ENCODE data around the gene FAM156A. TPM values are rescaled to one million over a fixed set of nuclear protein-coding genes. Genes with fewer than 3 reads are reported as not detected.
"Not testable (repeated sequence)": the region's sequence is repeated elsewhere in the genome, so short reads cannot be mapped to it uniquely, and the experiment has no call there.

The FAM156A gene
- polyA plus RNA-seq, 3 donors = 3.4 to 92.6 (median 5.6) TPM

GRCh38 chrX:52974336-52974992 lies 16.1 kb upstream of the FAM156A start:
- H3K4me3 Mint-ChIP-seq; H3K27ac Mint-ChIP-seq; H3K9me3 Mint-ChIP-seq; H3K79me2 ChIP-seq (ENCODE audit: insufficient read depth, low read length); H3K9me3 ChIP-seq (replicated peaks in 1 of 2; ENCODE audit: control insufficient read depth in 1 of 2, insufficient read depth in 1 of 2, low read length in 2 of 2); H3K36me3 ChIP-seq (replicated peaks in 1 of 2; ENCODE audit: control insufficient read depth in 1 of 2, insufficient read depth in 2 of 2, low read length in 2 of 2); H3K36me3 Mint-ChIP-seq; H3K4me1 ChIP-seq (ENCODE audit: control insufficient read depth in 1 of 2, insufficient read depth in 2 of 2, low read length in 2 of 2); H3K4me3 ChIP-seq (replicated peaks in 1 of 3; ENCODE audit: low read depth in 2 of 3, low read length in 3 of 3); H2AFZ ChIP-seq (ENCODE audit: insufficient read depth, low read depth, low read length, poor library complexity, severe bottlenecking); H3K27me3 ChIP-seq (ENCODE audit: control insufficient read depth in 2 of 2, insufficient read depth in 2 of 2, low read length in 2 of 2); DNase-seq; H3K27ac ChIP-seq (ENCODE audit: low read depth in 1 of 2, low read length in 2 of 2); H4K20me1 ChIP-seq (ENCODE audit: insufficient read depth, low read length); H3K9ac ChIP-seq (ENCODE audit: insufficient read depth, low read length, poor library complexity, severe bottlenecking); H3K4me1 Mint-ChIP-seq; H3K4me2 ChIP-seq (replicated peaks; ENCODE audit: extremely low read depth, low read length, poor library complexity, severe bottlenecking); intact Hi-C loops (cut with micrococcal nuclease): not testable (repeated sequence)
- peaks cover 0 to 13% (median 0%) of the 10 kb centered on the region in 3 donors for H3K27me3 Mint-ChIP-seq (ENCODE audit: low read depth in 3 of 3)
- WGBS (ENCODE audit: insufficient coverage) = no CpG with 5 or more reads among the region's 8 CpGs

DNA sequence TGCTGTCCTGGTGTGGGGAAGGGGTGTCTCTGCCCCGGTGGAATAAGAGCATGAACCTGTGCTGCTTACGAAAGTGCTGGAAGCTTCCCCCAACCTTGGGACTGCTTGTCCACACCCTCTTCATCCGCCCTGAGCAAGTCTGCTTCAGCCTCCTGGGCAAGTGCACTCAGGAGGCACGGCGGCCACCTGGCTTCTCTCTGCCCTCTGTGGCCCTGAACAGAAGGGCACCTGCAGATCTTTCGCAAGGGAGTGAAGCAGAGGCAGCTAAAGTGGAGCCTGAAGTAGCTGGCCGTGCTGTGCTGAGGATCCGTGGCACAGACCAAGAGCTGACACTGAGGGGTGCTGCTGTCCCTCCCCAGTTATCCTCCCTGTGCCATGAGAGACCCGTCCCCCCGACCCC lies 9.6 kb upstream of the FAM156A start:
- intact Hi-C loops (cut with micrococcal nuclease); H3K4me3 Mint-ChIP-seq; H3K36me3 ChIP-seq (replicated peaks in 1 of 2; ENCODE audit: control insufficient read depth in 1 of 2, insufficient read depth in 2 of 2, low read length in 2 of 2): not testable (repeated sequence)

DNA sequence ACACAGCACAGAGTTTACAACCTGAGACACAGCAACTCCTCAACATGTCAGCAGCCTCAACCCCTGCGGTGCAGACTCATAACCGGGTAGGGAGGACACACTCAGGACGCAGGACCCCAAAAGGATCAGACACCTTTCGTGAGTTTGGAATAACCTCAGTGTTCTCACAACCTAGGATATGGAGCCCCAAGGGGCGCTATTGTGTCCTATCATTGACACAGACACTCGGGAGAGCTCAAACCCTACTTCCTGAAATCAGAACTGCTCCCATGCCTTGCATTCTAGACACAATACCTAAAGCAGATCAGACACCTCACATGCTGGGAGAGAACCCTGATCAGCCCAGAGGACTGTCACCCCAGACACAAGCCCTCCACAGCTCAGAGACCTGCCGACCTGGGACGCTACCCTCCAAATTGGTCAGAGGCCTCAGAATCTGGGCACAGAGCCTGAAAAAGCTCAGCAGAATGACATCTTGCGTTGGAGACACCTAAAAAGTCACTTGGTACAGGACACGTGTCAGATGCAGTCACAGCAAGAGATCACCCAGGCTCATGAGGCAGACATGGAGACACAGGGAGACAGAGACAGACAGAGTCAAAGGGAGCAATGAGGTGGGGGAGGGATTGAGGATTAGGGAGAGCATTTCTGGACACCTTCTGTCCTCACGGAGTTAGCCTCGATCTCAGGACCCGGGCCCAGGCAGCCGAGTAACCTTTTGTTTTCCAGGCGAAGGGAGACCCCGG lies 8.8 kb upstream of the FAM156A start:
- DNase-seq; H3K9me3 Mint-ChIP-seq; H3K4me1 ChIP-seq (ENCODE audit: control insufficient read depth in 1 of 2, insufficient read depth in 2 of 2, low read length in 2 of 2); H3K4me3 ChIP-seq (replicated peaks in 1 of 3; ENCODE audit: low read depth in 2 of 3, low read length in 3 of 3); H3K9ac ChIP-seq (ENCODE audit: insufficient read depth, low read length, poor library complexity, severe bottlenecking); H3K4me3 Mint-ChIP-seq; H3K27ac ChIP-seq (ENCODE audit: low read depth in 1 of 2, low read length in 2 of 2); H3K79me2 ChIP-seq (ENCODE audit: insufficient read depth, low read length); H3K9me3 ChIP-seq (replicated peaks in 1 of 2; ENCODE audit: control insufficient read depth in 1 of 2, insufficient read depth in 1 of 2, low read length in 2 of 2); intact Hi-C loops (cut with micrococcal nuclease); H3K27ac Mint-ChIP-seq; H4K20me1 ChIP-seq (ENCODE audit: insufficient read depth, low read length); H3K27me3 Mint-ChIP-seq (ENCODE audit: low read depth in 3 of 3); H3K27me3 ChIP-seq (ENCODE audit: control insufficient read depth in 2 of 2, insufficient read depth in 2 of 2, low read length in 2 of 2); H3K36me3 Mint-ChIP-seq; H3K4me1 Mint-ChIP-seq; H2AFZ ChIP-seq (ENCODE audit: insufficient read depth, low read depth, low read length, poor library complexity, severe bottlenecking); H3K36me3 ChIP-seq (replicated peaks in 1 of 2; ENCODE audit: control insufficient read depth in 1 of 2, insufficient read depth in 2 of 2, low read length in 2 of 2); H3K4me2 ChIP-seq (replicated peaks; ENCODE audit: extremely low read depth, low read length, poor library complexity, severe bottlenecking): not testable (repeated sequence)
- WGBS (ENCODE audit: insufficient coverage) = no CpG with 5 or more reads among the region's 16 CpGs

More for the DNA sequence above, 9.6 kb upstream of the FAM156A start:
- H3K27ac ChIP-seq (ENCODE audit: low read depth in 1 of 2, low read length in 2 of 2); H3K9me3 Mint-ChIP-seq; H3K27ac Mint-ChIP-seq; H3K27me3 Mint-ChIP-seq (ENCODE audit: low read depth in 3 of 3); H3K27me3 ChIP-seq (ENCODE audit: control insufficient read depth in 2 of 2, insufficient read depth in 2 of 2, low read length in 2 of 2); H3K4me1 ChIP-seq (ENCODE audit: control insufficient read depth in 1 of 2, insufficient read depth in 2 of 2, low read length in 2 of 2); H3K4me3 ChIP-seq (replicated peaks in 1 of 3; ENCODE audit: low read depth in 2 of 3, low read length in 3 of 3); H2AFZ ChIP-seq (ENCODE audit: insufficient read depth, low read depth, low read length, poor library complexity, severe bottlenecking); H3K36me3 Mint-ChIP-seq; H3K4me1 Mint-ChIP-seq; H3K4me2 ChIP-seq (replicated peaks; ENCODE audit: extremely low read depth, low read length, poor library complexity, severe bottlenecking); H3K79me2 ChIP-seq (ENCODE audit: insufficient read depth, low read length); H3K9me3 ChIP-seq (replicated peaks in 1 of 2; ENCODE audit: control insufficient read depth in 1 of 2, insufficient read depth in 1 of 2, low read length in 2 of 2); H4K20me1 ChIP-seq (ENCODE audit: insufficient read depth, low read length); H3K9ac ChIP-seq (ENCODE audit: insufficient read depth, low read length, poor library complexity, severe bottlenecking); DNase-seq: not testable (repeated sequence)
- no CpG with 5 or more reads among the region's 10 CpGs for WGBS (ENCODE audit: insufficient coverage)

DNA sequence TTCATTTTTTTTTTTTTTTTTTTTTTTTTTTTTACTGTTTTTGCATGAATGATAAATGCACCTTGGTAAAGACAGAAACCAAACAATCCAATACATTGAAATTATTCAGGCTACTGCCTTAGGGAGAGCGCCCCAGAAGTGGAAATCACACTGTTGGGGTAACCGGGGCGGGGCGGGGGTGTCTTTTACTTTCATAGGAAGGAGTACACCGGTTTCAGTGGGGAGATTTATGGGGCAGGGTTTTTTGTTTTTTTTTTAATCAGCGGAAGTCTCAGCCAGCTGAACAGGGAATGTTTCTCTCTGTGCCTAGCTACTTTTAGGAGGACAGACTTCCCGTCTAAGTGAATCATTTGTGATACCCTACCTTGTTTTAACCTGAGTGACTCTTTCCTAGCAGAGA lies 643 bp upstream of the FAM156A start:
- H4K20me1 ChIP-seq (ENCODE audit: insufficient read depth, low read length); H3K27ac Mint-ChIP-seq; H3K4me1 ChIP-seq (ENCODE audit: control insufficient read depth in 1 of 2, insufficient read depth in 2 of 2, low read length in 2 of 2); H3K36me3 ChIP-seq (replicated peaks in 1 of 2; ENCODE audit: control insufficient read depth in 1 of 2, insufficient read depth in 2 of 2, low read length in 2 of 2); H3K27ac ChIP-seq (ENCODE audit: low read depth in 1 of 2, low read length in 2 of 2); DNase-seq; H3K79me2 ChIP-seq (ENCODE audit: insufficient read depth, low read length); H3K4me3 Mint-ChIP-seq; H3K27me3 ChIP-seq (ENCODE audit: control insufficient read depth in 2 of 2, insufficient read depth in 2 of 2, low read length in 2 of 2); H3K9ac ChIP-seq (ENCODE audit: insufficient read depth, low read length, poor library complexity, severe bottlenecking); H3K4me1 Mint-ChIP-seq; H3K4me2 ChIP-seq (replicated peaks; ENCODE audit: extremely low read depth, low read length, poor library complexity, severe bottlenecking); H3K27me3 Mint-ChIP-seq (ENCODE audit: low read depth in 3 of 3); H3K9me3 ChIP-seq (replicated peaks in 1 of 2; ENCODE audit: control insufficient read depth in 1 of 2, insufficient read depth in 1 of 2, low read length in 2 of 2); H3K4me3 ChIP-seq (replicated peaks in 1 of 3; ENCODE audit: low read depth in 2 of 3, low read length in 3 of 3); H3K36me3 Mint-ChIP-seq; H2AFZ ChIP-seq (ENCODE audit: insufficient read depth, low read depth, low read length, poor library complexity, severe bottlenecking); H3K9me3 Mint-ChIP-seq; intact Hi-C loops (cut with micrococcal nuclease): not testable (repeated sequence)
- no CpG with 5 or more reads among the region's 7 CpGs for WGBS (ENCODE audit: insufficient coverage)
